ENCODE measurements around the gene C9orf153. TPM values are rescaled to one million over a fixed set of nuclear protein-coding genes. Genes with fewer than 3 reads are reported as not detected.

C9orf153 gene
- total and polyA plus RNA-seq, 2 experiments from 2014 or later, result 0.29 TPM; not detected in 1

DNA sequence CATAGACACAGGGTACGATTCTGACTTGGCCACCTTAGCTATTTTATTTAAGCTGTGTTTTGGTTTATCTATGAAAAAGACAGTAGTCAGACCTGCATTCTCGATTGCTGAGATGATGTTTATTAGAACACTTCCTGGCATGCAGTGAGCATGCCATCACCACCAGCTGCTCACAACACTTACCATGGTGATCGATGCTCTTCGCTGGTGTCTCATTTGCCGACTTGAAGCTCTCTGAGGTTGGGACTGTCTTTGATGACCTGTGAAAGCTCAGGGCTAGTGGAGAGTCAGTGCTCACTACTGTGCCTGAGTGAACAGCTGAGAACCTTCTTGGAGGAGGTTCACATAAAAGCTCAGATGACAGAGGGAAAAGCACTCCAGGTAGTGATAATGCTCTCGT, 4.4 kb upstream of the C9orf153 start:
- H3K27me3 ChIP-seq (ENCODE audit: insufficient read depth), result no peaks in the 10 kb centered on the region
- Mint-ChIP-seq H3K36me3 (ENCODE audit: low read depth) (peaks cover 23% of the 10 kb centered on the region), H3K27ac (no peak overlapping the region), H3K4me3 (no peak overlapping the region), H3K27me3 (ENCODE audit: insufficient read depth, low read depth, poor library complexity) (no peaks in the 10 kb centered on the region), H3K4me1 (peaks cover 2% of the 10 kb centered on the region; the same call in 1 of the 3 replicates), H3K9me3 (no peaks in the 10 kb centered on the region)
- DNase-seq (ENCODE audit: low spot score) (no peak), ATAC-seq (no peak)
- H3K36me3 ChIP-seq (ENCODE audit: insufficient read depth), result no peaks in the 10 kb centered on the region; the same call in 1 of the 2 replicates
- no peaks in the 10 kb centered on the region for H3K4me1 ChIP-seq (ENCODE audit: insufficient read depth)
- H3F3A ChIP-seq (replicated peaks; ENCODE audit: low read depth), result no peaks in the 10 kb centered on the region
- no peak overlapping the region for H3K4me2 ChIP-seq
- peaks cover 21% of the 10 kb centered on the region for H3K79me2 ChIP-seq (replicated peaks; ENCODE audit: insufficient read depth)
- H3K9me2 ChIP-seq (ENCODE audit: insufficient read depth), result no peaks in the 10 kb centered on the region
- 0 out of 2 replicates have a peak, but pooled peaks cover 5% of the 10 kb centered on the region for H4K20me1 ChIP-seq (replicated peaks; ENCODE audit: insufficient read depth)
- no peak overlapping the region for H2AFZ ChIP-seq
- TF ChIP-seq CREB1 (CRISPR knock-in tag; IDR thresholded peaks at IDR 0.05; ENCODE audit: low read depth) (no peak), NANOG (IDR thresholded peaks at IDR 0.05; ENCODE audit: borderline replicate concordance) (no peak), POLR2AphosphoS5 (IDR thresholded peaks at IDR 0.05; ENCODE audit: low read depth) (no peak), EZH2phosphoT487 (IDR thresholded peaks at IDR 0.05; ENCODE audit: unreplicated experiment) (no peak), JUNB (IDR thresholded peaks at IDR 0.05; ENCODE audit: unreplicated experiment) (no peak), EZH2 (IDR thresholded peaks at IDR 0.05; ENCODE audit: low read depth, unreplicated experiment) (no peak)
- TF ChIP-seq, protein P1, sequence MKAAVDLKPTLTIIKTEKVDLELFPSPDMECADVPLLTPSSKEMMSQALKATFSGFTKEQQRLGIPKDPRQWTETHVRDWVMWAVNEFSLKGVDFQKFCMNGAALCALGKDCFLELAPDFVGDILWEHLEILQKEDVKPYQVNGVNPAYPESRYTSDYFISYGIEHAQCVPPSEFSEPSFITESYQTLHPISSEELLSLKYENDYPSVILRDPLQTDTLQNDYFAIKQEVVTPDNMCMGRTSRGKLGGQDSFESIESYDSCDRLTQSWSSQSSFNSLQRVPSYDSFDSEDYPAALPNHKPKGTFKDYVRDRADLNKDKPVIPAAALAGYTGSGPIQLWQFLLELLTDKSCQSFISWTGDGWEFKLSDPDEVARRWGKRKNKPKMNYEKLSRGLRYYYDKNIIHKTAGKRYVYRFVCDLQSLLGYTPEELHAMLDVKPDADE (IDR thresholded peaks at IDR 0.05), result no peak
- TF ChIP-seq, protein P2, sequence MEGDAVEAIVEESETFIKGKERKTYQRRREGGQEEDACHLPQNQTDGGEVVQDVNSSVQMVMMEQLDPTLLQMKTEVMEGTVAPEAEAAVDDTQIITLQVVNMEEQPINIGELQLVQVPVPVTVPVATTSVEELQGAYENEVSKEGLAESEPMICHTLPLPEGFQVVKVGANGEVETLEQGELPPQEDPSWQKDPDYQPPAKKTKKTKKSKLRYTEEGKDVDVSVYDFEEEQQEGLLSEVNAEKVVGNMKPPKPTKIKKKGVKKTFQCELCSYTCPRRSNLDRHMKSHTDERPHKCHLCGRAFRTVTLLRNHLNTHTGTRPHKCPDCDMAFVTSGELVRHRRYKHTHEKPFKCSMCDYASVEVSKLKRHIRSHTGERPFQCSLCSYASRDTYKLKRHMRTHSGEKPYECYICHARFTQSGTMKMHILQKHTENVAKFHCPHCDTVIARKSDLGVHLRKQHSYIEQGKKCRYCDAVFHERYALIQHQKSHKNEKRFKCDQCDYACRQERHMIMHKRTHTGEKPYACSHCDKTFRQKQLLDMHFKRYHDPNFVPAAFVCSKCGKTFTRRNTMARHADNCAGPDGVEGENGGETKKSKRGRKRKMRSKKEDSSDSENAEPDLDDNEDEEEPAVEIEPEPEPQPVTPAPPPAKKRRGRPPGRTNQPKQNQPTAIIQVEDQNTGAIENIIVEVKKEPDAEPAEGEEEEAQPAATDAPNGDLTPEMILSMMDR (conservative IDR thresholded peaks at IDR 0.05; ENCODE audit: low read depth in 2 of 2), result no peak
- TF ChIP-seq, protein P3, sequence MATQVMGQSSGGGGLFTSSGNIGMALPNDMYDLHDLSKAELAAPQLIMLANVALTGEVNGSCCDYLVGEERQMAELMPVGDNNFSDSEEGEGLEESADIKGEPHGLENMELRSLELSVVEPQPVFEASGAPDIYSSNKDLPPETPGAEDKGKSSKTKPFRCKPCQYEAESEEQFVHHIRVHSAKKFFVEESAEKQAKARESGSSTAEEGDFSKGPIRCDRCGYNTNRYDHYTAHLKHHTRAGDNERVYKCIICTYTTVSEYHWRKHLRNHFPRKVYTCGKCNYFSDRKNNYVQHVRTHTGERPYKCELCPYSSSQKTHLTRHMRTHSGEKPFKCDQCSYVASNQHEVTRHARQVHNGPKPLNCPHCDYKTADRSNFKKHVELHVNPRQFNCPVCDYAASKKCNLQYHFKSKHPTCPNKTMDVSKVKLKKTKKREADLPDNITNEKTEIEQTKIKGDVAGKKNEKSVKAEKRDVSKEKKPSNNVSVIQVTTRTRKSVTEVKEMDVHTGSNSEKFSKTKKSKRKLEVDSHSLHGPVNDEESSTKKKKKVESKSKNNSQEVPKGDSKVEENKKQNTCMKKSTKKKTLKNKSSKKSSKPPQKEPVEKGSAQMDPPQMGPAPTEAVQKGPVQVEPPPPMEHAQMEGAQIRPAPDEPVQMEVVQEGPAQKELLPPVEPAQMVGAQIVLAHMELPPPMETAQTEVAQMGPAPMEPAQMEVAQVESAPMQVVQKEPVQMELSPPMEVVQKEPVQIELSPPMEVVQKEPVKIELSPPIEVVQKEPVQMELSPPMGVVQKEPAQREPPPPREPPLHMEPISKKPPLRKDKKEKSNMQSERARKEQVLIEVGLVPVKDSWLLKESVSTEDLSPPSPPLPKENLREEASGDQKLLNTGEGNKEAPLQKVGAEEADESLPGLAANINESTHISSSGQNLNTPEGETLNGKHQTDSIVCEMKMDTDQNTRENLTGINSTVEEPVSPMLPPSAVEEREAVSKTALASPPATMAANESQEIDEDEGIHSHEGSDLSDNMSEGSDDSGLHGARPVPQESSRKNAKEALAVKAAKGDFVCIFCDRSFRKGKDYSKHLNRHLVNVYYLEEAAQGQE (IDR thresholded peaks at IDR 0.05; ENCODE audit: unreplicated experiment), result no peak
- no peak overlapping the region for H3K4me3 ChIP-seq
- H3K27ac ChIP-seq (ENCODE audit: low read depth), result no peak overlapping the region

DNA sequence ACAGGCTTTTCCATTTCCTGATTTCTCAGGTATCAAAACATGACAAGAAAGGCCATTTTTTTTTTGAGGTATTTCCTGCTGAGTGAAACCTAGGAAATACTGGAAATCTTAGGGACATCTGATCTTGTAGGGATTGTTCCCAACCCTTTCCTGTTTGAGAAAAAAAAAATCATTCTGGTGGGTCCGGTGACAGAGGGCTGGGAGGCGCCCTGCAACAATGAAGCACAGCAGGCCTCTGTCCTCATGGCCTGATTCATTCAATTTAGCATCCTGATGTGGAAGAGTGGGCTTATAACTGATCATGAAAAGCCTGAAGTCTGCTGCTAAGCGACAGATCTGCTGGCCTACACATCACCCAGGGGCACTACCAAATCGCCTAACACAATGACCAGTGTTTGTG, 3.0 kb upstream of the C9orf153 start:
- 0 out of 2 replicates have a peak, but pooled peaks cover 2% of the 10 kb centered on the region for H3F3A ChIP-seq (replicated peaks; ENCODE audit: low read depth)
- no peaks in the 10 kb centered on the region for H3K9me3 Mint-ChIP-seq
- no peak overlapping the region for H3K27ac Mint-ChIP-seq
- peaks cover 2% of the 10 kb centered on the region; the same call in 1 of the 3 replicates for H3K4me1 Mint-ChIP-seq
- H3K4me2 ChIP-seq, result no peak overlapping the region
- no peak overlapping the region for H3K27ac ChIP-seq (ENCODE audit: low read depth)
- no peak overlapping the region for H2AFZ ChIP-seq
- no peaks in the 10 kb centered on the region for H3K4me1 ChIP-seq (ENCODE audit: insufficient read depth)
- no peaks in the 10 kb centered on the region for H3K27me3 ChIP-seq (ENCODE audit: insufficient read depth)
- no peaks in the 10 kb centered on the region; the same call in 1 of the 2 replicates for H3K36me3 ChIP-seq (ENCODE audit: insufficient read depth)
- ATAC-seq (no peak; the same call in 2 of the 3 replicates), DNase-seq (ENCODE audit: low spot score) (no peak)
- no peak overlapping the region for H3K4me3 Mint-ChIP-seq
- no peaks in the 10 kb centered on the region for H4K20me1 ChIP-seq (replicated peaks; ENCODE audit: insufficient read depth)
- no peaks in the 10 kb centered on the region for H3K9me2 ChIP-seq (ENCODE audit: insufficient read depth)
- peaks cover 19% of the 10 kb centered on the region for H3K36me3 Mint-ChIP-seq (ENCODE audit: low read depth)
- no peaks in the 10 kb centered on the region for H3K27me3 Mint-ChIP-seq (ENCODE audit: insufficient read depth, low read depth, poor library complexity)
- H3K79me2 ChIP-seq (replicated peaks; ENCODE audit: insufficient read depth), result peaks cover 10% of the 10 kb centered on the region
- no peak overlapping the region for H3K4me3 ChIP-seq
- TF ChIP-seq, protein P2 (conservative IDR thresholded peaks at IDR 0.05; ENCODE audit: low read depth in 2 of 2), result no peak
- TF ChIP-seq NANOG (IDR thresholded peaks at IDR 0.05; ENCODE audit: borderline replicate concordance), result no peak
- TF ChIP-seq, protein P1 (IDR thresholded peaks at IDR 0.05), result no peak
- no peak for TF ChIP-seq STAT1 (IDR thresholded peaks at IDR 0.05; ENCODE audit: unreplicated experiment)
- no peak for TF ChIP-seq EZH2phosphoT487 (IDR thresholded peaks at IDR 0.05; ENCODE audit: unreplicated experiment)

All from GM23338 (cell line).